ENCODE results near the gene FAF1.
A peak's percentile ranks its signal among the peaks of the same experiment; 100 is the strongest.

Gene FAF1

GRCh38 chr1:50562106-50562505 is 398.0 kb downstream of the FAF1 start:
- no peak overlapping the region for H3K4me3 ChIP-seq (ENCODE audit: low read depth, low read length)
- TF ChIP-seq CTCF (conservative IDR thresholded peaks at IDR 0.05; ENCODE audit: low read depth, low read length): no peak
- no peak for DNase-seq (ENCODE audit: low read depth)

- no peak overlapping the region for H3K4me3 ChIP-seq (ENCODE audit: low read depth, low read length)
- no peak for DNase-seq (ENCODE audit: low read depth)
- TF ChIP-seq CTCF (conservative IDR thresholded peaks at IDR 0.05; ENCODE audit: low read depth, low read length): no peak
Observed at GRCh38 chr1:50559421-50559820, 400.6 kb downstream of the FAF1 start.

GRCh38 chr1:50553921-50554320 is 406.1 kb downstream of the FAF1 start:
- DNase-seq (ENCODE audit: low read depth): no peak
- H3K4me3 ChIP-seq (ENCODE audit: low read depth, low read length): no peak overlapping the region
- TF ChIP-seq CTCF (conservative IDR thresholded peaks at IDR 0.05; ENCODE audit: low read depth, low read length): no peak

GRCh38 chr1:50548243-50548642 is 411.8 kb downstream of the FAF1 start:
- no peak for DNase-seq (ENCODE audit: low read depth)
- no peak for TF ChIP-seq CTCF (conservative IDR thresholded peaks at IDR 0.05; ENCODE audit: low read depth, low read length)

GRCh38 chr1:50542362-50542761 is 417.7 kb downstream of the FAF1 start:
- DNase-seq (ENCODE audit: low read depth): no peak
- no peak for TF ChIP-seq CTCF (conservative IDR thresholded peaks at IDR 0.05; ENCODE audit: low read depth, low read length)
- no peak overlapping the region for H3K4me3 ChIP-seq (ENCODE audit: low read depth, low read length)

More at GRCh38 chr1:50548243-50548642, 411.8 kb downstream of the FAF1 start:
- H3K4me3 ChIP-seq (ENCODE audit: low read depth, low read length): no peak overlapping the region

GRCh38 chr1:50538476-50538875 is 421.6 kb downstream of the FAF1 start:
- no peak for TF ChIP-seq CTCF (conservative IDR thresholded peaks at IDR 0.05; ENCODE audit: low read depth, low read length)
- no peak overlapping the region for H3K4me3 ChIP-seq (ENCODE audit: low read depth, low read length)
- DNase-seq (ENCODE audit: low read depth): no peak

GRCh38 chr1:50531601-50532000 is 428.5 kb downstream of the FAF1 start:
- no peak for TF ChIP-seq CTCF (conservative IDR thresholded peaks at IDR 0.05; ENCODE audit: low read depth, low read length)
- H3K4me3 ChIP-seq (ENCODE audit: low read depth, low read length): no peak overlapping the region
- DNase-seq (ENCODE audit: low read depth): peak; percentile 13
